ENCODE data around the gene RPS6KA2. TPM values are rescaled to one million over a fixed set of nuclear protein-coding genes. Genes with fewer than 3 reads are reported as not detected.

The RPS6KA2 gene
- total RNA-seq, 1 donor from 2014 or later = 4.9 TPM

DNA sequence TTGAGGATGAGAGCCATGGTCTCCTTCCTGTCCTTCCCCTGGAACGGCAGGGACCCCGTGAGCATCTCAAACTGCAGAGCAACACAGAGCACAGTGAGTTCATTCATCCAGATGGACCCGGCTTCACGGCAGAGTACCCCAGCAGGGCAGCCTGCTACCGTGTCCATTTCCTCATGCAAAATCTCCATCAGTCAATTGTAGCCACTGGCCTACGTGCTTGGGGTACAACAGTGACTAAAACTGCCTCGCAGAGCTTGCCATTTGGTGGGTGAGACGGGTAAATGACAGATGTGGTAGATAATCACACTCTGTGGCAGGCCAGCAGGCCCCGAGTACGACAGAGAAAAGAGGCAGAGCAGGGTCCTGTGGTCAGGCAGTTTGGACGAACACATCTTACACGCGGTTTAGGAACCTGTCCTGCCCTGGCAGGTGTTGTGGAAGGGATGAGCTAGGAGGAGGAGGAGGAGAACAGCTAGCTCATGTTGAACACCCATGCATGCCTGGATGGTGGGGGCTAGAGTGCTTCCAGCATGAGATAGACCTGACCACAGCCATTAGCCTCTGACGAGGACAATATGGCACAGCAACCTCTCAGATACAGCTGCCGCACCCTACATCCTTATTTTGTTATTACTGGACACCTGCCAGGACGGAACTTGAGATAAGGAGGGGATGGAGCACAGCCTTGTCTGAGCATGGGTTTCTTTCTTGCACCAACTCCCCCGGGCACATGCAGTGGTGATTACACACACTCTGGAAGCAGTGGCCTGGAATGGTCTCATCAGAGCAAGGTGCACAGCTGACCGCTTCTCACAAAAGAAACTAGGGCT is 136.2 kb downstream of the RPS6KA2 start:
- intact Hi-C loops (cut with micrococcal nuclease) = no loop called here

DNA sequence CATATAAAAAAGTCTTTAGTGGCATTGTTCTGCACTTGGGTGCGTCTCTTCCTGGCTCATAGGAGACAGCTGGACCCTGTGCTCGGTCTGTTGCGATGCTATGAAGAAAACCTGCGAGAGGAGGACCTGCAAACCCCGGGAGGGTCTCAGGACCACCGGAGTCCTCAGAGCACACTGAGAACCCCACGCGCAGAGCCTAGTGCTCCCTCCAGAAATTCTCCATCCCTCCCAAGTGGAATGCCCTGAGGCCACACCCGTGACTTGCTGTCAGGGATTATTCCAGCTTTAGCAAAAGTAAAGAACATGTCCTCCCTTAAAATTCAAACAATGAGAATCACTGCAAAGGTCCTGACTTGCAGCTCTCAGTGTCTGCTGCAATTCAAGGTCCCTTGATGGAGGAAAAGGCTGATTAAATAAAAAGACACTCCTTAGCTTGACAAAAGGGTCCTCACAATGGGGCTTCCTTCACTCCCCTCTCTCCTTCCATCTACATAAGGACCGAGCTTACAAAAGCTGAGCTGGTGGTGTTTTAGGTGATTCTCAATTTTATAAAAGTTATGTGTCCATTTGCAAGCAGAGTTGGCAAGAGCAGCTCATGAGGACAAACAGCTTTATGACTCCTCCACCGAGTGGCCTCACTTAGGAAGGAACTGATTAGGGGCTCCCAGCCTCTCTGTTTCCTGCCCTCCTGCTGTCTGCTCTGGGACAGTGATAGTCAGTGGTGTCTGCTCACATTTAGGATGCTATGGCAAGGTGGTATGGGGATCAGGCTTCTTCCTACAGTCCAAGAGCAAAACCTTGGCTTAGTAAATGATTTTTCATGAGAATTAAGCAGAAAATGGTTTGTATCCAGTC is 137.5 kb downstream of the RPS6KA2 start:
- intact Hi-C loops (cut with micrococcal nuclease) = loop anchor here (2.0 to 5.0 kb wide), 3 partner anchors 212 to 465 kb away; no protein-coding TSS in a partner anchor

DNA sequence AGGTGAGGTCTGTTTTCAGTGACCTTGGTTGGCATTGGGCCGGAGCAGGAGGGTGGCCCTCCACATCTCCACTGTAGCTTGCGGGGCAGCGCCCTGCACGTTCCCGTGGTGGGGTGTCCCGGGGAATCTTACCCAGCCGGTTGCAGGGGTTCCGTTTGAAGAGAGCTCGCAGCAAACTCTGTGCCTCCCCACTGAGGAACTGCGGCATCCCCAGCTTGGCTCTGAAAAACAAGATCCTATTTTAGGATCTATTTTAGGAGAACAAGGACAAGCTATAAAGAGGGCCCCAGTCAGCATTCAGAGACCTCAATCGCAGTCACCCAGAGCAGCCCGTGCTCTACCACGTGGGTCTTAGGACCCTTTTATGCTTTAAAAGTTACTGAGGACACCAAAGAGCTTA is 138.3 kb downstream of the RPS6KA2 start:
- intact Hi-C loops (cut with micrococcal nuclease) = loop anchor here (1.0 to 5.0 kb wide), 9 partner anchors 53 to 466 kb away; partner anchors contain the start of genes RPS6KA2 and SFT2D1

DNA sequence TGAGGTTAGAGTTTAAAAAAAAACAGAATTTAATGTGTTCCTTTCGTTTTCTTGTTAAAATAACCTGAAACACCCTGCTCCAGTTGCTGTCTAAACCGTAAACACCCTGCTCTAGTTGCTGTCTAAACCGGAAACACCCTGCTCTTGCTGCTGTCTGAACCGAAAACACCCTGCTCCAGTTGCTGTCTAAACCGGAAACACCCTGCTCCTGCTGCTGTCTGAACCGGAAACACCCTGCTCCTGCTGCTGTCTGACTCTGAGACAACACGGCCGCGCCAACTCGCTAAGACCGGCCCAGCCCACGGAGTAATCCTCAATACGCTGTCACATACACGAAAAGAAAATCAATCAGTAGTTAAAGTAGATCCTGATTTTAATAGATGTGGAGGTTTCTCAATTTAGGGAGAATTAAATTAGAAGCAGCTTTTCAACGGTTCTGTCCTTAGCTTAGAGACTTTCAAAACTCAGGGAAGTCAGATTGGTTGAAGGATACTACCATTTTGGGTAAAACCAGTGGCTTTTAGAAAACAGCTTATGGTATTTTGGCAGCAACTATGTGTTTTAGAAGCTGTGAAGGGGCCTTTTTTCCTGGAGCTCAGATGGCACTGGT is 138.9 kb downstream of the RPS6KA2 start:
- intact Hi-C loops (cut with micrococcal nuclease) = loop anchor here (1.0 to 5.0 kb wide), 9 partner anchors 53 to 467 kb away; partner anchors contain the start of genes RPS6KA2 and SFT2D1

GRCh38 chr6:166487148-166487547 is 139.9 kb downstream of the RPS6KA2 start:
- intact Hi-C loops (cut with micrococcal nuclease) = loop anchor here (5.0 kb wide), 2 partner anchors 210 to 455 kb away; no protein-coding TSS in a partner anchor

- intact Hi-C loops (cut with micrococcal nuclease) = loop anchor here (5.0 kb wide), 2 partner anchors 209 to 456 kb away; no protein-coding TSS in a partner anchor
Measured at GRCh38 chr6:166486536-166486880, 140.5 kb downstream of the RPS6KA2 start.

DNA sequence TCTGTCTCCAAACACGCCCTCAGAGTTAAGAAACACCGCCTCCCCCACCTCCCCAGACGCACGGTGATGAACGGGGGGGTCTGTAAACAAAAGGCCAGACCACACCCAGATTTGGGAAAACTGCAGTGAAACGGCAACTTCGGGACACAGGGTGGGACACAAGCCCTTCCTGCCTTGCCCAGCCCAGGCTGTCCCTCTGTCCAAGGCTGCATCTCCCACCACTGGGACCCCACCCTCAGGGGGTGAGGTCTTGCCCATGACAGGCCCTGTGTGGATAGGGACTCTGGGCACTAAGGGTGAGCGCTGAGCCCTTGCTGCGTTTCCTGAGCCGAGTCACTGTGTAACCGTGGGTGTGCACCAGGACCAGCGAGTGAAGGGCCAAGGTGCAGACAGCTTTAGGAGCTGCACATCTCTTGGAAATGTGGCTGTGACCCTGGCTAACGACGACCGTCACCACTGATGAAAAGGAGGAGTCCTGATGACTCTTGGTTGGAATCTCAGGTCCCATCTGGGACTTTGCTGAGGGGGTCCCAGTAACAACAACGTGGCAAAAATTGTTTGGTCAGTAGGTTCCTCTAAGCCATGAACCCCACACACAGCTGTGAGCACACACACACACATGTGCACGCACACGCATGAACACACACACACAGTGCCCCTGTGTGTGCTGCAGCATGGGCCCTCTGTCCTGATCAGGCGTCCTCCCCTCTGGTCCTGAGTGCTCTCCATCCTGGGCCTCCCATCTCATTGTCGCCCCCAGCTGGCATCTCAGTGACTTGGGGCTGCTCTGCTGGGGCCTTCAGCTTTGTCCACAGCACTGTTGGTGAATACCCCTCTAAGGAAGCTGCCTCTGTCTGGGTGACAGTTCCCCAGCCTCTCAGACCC is 141.2 kb downstream of the RPS6KA2 start:
- intact Hi-C loops (cut with micrococcal nuclease) = loop anchor here (5.0 kb wide), 2 partner anchors 209 to 456 kb away; no protein-coding TSS in a partner anchor

DNA sequence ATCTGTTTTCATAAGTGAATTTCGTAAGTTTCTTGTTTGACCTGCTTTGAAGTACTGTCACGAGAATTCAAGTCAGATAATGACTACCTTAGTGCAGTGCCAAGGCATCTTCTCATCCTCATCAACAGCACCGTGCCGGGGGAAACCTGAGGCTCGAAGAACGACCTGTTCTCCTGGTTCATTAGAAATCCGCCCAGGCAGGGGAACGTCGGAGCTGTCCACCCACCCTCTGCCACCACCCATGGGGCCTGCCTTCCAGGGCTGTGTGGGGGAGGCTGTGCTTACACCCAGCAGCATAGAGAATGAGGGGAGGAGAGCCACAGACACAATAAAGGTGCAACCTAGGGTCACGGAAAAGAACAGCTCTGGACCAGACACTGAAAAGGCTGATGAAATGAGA is 142.2 kb downstream of the RPS6KA2 start:
- intact Hi-C loops (cut with micrococcal nuclease) = loop anchor here (5.0 kb wide), 2 partner anchors 208 to 457 kb away; no protein-coding TSS in a partner anchor

GRCh38 chr6:166483573-166484250 is 143.3 kb downstream of the RPS6KA2 start:
- intact Hi-C loops (cut with micrococcal nuclease) = no loop called here

DNA sequence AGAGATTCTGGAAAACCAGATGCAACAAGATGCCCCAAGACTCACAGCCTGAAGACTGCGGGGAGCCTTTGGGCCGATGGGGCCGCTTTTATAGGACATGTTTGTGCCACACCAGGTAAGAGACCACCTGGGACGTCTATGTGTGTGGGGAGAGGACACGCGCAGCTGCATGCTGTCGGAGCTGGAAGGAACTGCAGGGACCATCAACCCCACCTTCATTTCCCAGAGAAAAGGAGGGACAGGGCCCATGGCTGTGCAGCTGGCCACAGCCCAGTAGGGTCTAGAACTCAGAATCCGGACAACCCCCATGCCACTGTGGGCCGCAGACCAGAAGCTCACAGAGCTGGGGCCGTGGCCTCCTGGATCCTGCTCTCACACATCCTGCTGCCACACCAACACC is 144.0 kb downstream of the RPS6KA2 start:
- intact Hi-C loops (cut with micrococcal nuclease) = no loop called here

DNA sequence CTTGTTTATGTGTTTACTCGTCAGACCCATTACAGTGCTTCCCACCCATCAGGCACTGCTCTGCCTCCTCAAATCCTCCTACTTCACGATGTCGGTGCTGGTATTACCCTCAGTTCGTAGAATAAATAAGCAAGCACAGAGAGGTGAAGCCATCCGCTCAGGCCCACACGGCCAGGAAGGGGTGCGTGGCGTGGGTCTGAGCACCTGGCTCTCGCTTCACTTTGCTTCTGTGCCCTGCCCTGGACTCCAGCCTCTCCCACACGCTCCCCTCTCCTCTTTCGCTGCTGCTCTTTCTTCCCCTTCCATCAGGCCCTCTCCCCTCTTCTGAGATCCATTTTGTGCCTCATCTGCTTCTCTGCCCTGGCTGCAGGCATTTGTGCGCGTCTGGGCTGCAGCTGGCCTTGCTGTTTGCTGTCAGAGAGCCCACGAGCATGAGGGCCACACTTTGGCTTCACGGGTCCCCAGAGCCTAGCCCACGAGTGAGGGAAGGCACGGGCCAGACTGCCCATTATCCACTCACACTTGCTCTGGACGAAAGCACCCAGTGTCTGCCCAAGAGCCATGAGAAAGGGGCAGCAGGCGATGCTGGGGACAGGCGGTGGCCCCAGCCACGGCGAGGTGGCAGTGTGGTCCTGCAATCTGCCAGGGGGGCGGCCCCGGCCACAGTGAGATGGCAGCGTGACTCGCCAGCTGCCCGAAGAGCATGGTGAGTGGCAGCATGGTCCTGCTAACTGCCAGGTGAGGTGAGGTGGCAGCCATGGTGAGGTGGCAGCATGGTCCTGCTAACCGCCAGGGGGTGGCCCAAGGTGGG is 148.1 kb downstream of the RPS6KA2 start:
- intact Hi-C loops (cut with micrococcal nuclease) = no loop called here

GRCh38 chr6:166477647-166478365 is 149.2 kb downstream of the RPS6KA2 start:
- intact Hi-C loops (cut with micrococcal nuclease) = no loop called here

DNA sequence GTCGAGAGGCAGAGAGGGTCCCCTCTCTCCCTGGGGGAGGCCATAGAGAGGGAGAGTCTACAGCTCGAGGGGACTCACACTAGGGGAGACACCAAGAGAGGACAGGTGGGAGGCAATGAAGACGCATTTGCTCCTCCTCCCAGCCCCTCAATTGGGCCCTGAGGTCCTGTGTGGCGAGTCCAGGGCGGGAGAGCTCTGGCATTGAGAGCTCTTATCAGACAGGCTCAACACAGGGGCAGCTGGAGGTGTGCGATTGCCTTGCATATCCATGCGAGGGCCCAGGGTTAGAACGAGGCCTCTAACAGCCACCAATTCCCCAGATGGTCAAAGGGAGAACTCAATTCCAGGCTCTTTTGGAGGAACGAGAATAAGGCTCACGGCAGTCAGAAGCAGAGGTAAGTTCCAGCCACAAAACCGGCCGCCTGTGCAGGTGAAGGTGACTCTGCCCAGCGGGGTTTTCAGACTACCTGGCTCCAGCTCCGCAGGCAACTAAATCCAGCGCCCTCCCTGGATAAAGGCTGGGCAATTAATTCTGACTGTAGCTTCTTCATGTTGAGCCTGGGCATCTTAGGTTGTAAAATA is 150.3 kb downstream of the RPS6KA2 start:
- intact Hi-C loops (cut with micrococcal nuclease) = no loop called here

- intact Hi-C loops (cut with micrococcal nuclease) = no loop called here
Measured at GRCh38 chr6:166476061-166476591, 150.9 kb downstream of the RPS6KA2 start.

DNA sequence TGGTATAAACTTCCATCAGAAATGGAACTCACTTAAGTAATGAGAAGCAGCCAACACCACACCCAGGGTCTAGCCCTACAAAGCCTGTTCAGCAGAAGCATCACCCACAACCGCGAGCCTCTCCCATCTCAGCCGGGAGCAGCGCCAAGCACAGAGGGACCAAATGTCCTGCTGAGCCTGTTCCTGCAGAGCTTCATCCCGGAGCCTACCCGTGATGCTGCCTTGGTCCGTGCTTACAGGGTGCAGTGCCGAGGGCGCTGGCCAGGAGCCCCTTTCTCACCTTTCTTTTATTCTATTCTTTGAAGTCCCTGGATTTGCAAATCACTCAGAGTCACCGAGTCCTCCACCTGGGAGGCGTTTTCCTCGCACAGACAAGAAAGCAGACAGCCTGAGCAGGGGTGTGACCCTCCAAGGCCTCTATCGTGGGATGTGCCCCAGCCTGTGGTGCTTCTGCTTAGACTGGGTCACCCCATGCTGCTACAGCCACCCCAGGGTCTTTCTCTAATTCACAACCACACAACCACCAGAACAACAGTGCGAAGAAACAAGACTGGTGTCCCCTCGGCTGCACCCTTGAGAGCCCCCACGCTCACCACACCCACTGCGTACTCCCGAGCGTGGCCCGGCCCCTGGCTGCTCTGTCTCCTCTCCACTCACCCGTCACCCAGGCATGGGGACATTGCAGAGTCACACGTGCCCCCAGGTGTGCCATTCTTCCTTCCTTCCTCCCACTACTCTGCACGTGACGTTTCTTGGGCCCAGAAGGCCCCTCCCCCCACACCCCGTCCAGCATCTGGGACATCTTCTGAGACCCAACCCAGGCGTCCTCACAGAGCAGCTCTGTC is 152.1 kb downstream of the RPS6KA2 start:
- intact Hi-C loops (cut with micrococcal nuclease) = no loop called here

DNA sequence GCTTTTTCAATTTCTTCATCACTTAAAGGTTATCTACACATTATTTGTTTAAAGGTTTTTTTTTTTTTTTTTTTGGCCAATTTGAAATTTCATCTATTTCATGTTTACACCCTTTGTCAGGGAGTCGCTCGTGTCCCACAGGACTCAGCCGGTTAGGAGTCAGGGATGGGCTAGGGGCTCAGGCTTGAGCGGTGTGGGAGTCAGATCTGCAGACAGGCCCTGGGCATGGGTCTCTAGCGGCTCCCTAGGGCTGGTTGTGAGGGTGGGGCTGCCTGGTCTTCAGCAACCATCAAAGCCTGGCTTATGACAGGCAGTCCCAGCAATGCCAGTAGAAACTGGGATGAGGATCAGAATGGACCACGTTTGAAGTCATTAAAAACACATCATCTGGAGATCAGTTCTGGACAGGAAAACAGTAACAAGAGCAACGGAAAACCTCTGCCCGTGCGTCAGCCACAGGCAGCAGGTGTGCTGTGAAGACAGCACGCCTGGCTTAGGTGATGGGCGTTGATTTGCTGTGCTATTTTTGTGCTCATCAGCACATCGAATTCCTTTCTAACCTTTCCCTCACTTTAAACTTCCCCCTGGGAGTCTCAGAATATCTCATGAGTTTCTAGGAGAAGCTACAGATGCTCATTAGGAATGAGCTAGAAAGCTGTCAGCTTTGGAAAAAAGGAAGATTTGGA is 153.0 kb downstream of the RPS6KA2 start:
- intact Hi-C loops (cut with micrococcal nuclease) = no loop called here
